CD4-positive, alpha-beta T cell treated with Interleukin-21 for 1 hour (primary cell): ENCODE measurements around the gene TBC1D5.
"Not testable (repeated sequence)": the region's sequence is repeated elsewhere in the genome, so short reads cannot be mapped to it uniquely, and the experiment has no call there.

Experiments
- DNase-seq: peaks from one replicate; pipeline ENCODE4 v3.0.0-alpha.2; 2020

TBC1D5 gene

DNA sequence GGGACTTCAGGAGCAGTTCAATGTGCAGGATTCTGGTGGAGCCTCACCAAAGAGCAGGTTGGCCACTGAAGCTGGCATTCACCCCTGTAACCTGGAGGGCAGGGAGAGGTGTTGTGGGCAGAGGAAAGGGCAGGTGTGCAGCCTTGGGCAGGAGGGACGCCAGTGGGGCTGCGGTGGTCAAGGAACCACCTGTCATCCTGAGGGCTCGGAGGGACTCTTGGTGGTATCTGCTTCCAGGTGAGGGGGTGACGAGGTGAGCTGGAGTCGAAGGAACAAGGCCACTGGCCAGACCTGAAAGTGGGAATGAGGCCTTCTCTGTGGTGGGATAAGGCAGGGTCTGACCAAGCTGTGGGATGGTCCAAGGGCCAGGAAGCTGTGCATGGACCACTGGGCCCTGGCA is 588.2 kb downstream of the TBC1D5 start:
- DNase-seq = no peak

DNA sequence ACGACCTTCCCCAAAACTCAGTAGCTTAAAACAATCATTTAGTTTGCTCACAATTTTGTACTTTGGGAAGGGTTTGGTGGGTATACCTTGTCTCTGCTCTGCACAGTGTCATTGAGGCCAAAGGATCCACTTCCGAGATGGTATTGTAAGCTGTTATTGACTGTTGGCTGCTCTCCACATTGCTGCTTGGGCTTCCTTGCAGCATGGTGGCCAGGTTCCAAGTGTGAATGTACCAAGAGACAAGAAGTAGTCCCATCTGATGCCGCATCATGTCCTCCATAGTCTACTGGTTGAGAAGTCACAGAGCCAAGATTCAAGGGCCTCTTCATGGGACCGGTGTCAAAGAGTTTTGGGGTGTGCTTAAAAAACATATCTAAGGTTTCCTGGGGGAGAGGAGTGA is 589.2 kb downstream of the TBC1D5 start:
- no peak for DNase-seq

- DNase-seq = peak; percentile 86
These were observed 590.6 kb downstream of the TBC1D5 start for GRCh38 chr3:17151598-17152373.

DNA sequence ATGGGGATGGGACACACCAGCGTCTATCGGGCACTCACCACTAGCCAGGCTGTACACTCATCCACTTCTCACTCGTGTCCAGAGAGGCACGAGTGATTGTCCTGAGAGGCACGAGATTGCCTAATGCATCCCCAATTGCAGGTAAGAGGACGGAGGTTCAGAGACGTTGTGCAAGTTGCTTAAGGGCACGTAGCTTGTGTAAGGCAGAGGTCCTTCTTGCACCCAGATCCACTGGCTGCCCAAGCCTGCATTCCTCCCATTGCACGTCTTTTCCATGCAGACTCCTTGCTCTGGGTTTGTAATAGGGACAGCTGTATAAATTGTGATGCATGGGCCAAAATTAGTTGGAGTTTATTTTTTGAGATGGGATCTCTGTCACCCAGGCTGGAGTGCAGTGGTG is 593.4 kb downstream of the TBC1D5 start:
- DNase-seq = no peak

GRCh38 chr3:17144665-17144993 is 597.8 kb downstream of the TBC1D5 start:
- no peak for DNase-seq

DNA sequence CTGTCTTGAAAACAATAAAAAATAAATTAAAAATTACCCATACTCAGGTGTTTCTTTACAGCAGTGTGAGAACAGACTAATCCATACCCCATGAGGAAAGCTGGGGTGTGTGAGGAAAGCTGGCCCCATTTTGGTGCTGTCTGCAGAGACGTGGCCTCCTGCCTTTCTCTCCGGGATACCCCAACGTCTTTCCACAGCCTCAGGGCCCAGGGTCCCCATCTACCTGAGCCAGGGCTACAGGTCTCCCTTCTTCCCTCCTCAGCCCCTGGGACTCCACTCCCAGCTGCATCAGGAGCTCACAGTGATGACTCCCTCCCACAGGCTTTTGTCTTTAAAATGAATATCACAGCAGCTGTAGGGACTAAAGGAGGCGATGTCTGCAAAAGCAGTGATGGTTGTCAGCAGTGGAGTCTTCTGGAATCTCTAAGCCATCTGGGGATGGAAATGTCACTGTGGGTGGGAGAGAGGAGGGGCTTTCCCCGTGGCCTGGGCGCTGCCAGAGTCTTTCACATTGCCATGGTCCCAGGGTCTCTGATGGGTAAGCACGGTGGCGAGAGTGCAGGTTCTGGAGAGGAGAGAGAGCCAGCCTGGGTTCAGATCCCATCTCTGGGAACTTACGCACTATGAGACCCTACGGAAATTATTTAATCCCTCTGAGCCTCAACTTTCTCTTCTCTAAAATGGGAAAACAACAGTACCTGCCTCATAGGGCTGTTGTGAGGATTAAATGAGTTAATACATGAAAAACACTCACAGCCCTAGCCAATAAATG is 598.4 kb downstream of the TBC1D5 start:
- no peak for DNase-seq

- DNase-seq = no peak
These were observed 599.9 kb downstream of the TBC1D5 start for GRCh38 chr3:17142516-17142915.

DNA sequence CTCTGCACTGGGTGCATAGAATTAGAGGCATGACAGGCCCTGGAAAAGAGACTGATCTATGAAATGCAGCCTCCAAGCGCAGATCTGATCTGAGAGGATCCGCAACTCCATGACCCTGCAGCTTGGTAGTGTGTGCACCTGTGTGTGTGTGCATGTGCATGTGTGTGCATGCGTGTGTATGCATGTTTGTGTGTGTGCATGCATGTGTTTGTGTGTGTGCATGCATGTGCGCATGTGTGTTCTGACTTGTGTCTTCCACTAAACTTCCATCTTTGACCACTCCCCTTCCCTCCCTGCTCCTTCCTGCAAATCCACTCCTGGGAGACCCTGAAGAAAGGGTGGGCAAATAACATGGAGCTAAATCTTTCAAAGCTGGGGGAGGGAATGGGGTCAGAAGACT is 600.7 kb downstream of the TBC1D5 start:
- no peak for DNase-seq

GRCh38 chr3:17140670-17141505 is 601.5 kb downstream of the TBC1D5 start:
- no peak for DNase-seq

- DNase-seq = no peak
These were observed 604.0 kb downstream of the TBC1D5 start for GRCh38 chr3:17138246-17139039.

DNA sequence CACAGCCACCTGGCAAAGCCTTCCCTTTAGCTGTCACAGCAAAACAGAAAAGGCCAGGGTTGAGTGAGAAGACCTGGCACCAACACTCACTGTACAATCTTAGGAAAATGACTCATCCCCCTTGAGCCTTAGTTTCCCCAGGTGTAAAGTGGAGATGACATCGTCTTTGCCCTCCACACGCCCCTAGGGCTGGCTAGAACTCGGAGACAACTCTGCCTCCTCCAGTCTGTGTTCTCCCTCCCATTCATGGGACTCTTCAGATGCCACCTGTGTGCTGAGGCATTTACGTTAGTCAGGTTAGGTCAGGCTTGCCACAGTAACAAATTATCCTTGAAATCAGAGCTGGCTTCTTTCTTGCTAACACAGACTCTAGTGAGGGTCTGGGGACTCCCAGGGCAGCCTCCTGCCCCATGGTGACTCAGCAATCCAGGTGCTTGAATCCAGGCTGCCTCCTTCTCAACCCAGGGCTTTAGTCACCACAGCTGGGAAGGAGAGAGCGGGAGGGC is 605.1 kb downstream of the TBC1D5 start:
- DNase-seq = no peak

DNA sequence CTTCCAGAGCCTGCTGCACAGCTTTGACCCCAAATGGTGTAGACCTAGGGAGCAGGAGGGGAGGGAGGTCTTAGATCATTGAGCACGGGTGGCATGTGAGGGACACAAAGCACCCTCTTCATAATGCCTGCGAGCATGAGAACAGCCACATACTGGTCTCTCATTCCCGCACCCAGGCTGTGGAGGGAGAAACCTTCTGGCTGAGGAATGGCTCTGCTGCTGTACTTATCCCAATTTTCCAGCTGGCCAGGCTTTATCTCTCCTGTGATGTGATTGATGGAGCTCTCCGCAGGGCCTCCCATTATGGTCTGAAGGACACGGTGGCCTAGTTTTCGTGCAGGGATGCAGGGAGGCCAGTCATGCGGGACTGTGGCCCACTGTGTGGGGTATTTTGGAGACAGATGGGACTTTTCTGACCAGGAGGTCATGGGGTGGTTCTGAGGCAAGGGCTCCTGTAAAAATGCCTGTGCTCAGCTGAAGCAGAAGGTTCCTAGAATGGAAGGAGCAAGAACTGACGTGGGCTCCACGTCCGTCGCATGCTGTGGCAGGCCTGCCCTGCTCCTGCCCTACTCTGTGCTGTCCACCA is 606.2 kb downstream of the TBC1D5 start:
- DNase-seq = no peak

GRCh38 chr3:17135696-17136095 is 606.7 kb downstream of the TBC1D5 start:
- DNase-seq = no peak

- DNase-seq = no peak
These were observed 608.5 kb downstream of the TBC1D5 start for GRCh38 chr3:17133632-17134545.

GRCh38 chr3:17132286-17133115 is 609.9 kb downstream of the TBC1D5 start:
- DNase-seq = no peak

- no peak for DNase-seq
These were observed 611.5 kb downstream of the TBC1D5 start for GRCh38 chr3:17130956-17131355.

DNA sequence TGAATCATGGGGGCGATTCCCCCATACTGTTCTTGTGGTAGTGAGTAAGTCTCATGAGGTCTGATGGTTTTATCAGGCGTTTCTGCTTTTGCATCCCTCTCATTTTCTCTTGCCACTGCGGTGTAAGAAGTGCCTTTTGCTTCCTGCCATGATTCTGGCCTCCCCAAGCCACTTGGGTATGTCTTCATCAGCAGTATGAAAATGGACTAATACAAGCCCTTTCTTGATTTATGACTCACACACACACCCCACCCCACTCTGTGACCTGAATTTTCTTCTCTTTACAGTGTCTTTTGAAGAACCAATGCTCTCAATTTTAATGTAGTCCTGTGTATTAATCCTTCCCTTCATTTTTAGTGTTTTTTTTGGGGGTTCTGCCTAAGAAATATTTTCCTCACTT is 612.9 kb downstream of the TBC1D5 start:
- DNase-seq = no peak

DNA sequence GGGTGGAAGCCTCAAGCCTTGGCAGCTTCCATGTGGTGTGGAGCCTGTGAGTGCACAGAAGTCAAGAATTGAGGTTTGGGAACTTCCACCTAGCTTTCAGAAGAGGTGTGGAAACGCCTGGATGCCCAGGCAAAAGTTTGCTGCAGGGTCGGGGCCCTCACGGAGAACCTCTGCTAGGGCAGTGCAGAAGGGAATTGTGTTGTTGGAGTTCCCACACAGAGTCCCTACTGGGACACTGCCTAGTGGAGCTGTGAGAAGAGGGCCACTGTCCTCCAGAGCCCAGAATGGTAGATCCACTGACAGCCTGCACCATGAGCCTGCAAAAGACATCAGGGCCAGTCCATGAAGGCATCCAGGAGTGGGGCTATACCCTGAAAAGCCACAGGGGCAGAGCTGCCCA is 613.8 kb downstream of the TBC1D5 start:
- DNase-seq = not testable (repeated sequence)

DNA sequence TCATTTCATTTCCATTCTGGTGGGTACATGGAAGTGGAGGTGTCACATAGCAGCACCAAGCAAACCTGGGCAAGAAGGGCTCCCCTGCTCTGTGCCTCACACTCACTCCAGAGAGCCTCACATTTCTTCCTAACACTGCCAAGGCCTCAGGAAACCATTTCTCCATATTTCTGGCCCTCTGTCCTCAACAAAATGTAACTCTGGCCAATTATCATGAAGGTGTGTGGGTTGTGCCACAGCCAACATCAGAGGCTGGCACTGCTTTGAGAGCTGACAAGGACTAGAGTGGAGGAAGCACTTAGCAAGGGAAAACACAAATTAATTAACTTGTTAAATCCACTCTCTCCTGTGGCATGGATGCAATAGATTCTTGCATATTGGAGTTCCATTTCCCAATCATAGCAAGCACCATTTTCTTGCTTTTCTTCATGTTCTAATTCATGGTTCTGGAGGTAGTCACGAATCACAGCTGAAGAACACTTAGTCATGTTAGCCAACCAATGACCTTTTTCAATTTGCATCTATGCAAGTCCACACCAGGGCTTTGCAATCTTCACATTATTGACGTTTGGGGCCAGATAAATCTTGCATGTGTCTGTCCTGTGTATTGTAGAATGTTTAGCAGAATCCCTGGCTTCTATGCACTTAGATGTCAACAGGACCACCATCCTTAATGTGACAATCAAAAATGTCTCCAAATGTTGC is 616.5 kb downstream of the TBC1D5 start:
- DNase-seq = no peak
